ENCODE results near the gene NPY1R.

NPY1R gene

GRCh38 chr4:163274861-163275260 is 57.5 kb downstream of the NPY1R start:
- DNase-seq: no peak
